ENCODE results near the gene IKZF4.

DNA sequence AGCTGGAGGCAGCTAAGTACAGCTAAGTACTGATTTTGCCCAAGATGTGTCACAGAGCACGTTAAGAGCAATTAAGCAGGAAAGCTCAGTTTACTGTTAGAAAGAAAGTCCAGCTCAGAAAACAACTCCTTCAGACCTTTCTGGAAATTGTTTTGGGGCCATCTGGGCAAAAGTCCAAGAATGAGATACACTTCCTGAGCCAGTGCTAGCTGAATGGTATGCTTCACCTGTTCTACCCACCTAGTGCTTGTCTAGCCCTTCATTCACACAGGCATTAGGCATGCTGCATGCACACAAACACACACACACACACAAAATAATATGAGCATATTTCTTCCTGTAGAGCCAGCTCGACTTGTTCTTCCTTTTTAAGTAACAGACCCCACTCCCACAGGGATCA is 6.6 kb upstream of the IKZF4 start:
- TF ChIP-seq, protein P1, sequence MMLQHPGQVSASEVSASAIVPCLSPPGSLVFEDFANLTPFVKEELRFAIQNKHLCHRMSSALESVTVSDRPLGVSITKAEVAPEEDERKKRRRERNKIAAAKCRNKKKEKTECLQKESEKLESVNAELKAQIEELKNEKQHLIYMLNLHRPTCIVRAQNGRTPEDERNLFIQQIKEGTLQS (IDR thresholded peaks at IDR 0.05) = no peak
- no peak for TF ChIP-seq POLR2AphosphoS5 (IDR thresholded peaks at IDR 0.05; ENCODE audit: low read depth, low read length)

Measured in HCT116 (cell line).